MM.1S (cell line): Measurements from ENCODE around the gene LRPAP1.

Experiments
- DNase-seq: peaks from one replicate; pipeline ENCODE4 v3.0.0-alpha.2; 2015
- H2AFZ ChIP-seq: fragments of 300-600 bp; sonication (generic); 2 replicates; pipeline ENCODE4 v1.6.0; 2016; ENCODE audit warnings: antibody characterized with exemption, low read length
- H3F3A ChIP-seq: fragments of 300-600 bp; sonication (generic); 2 replicates; pipeline ENCODE4 v1.6.1; 2016; ENCODE audit warnings: mild to moderate bottlenecking, antibody characterized with exemption, low read length, moderate library complexity, mixed read lengths; ENCODE audit not compliant: insufficient read depth
- H3K27ac ChIP-seq: fragments of 300-600 bp; sonication (generic); 2 replicates; pipeline ENCODE4 v1.5.1; 2016; ENCODE audit warnings: mild to moderate bottlenecking, low read length
- H3K27me3 ChIP-seq: fragments of 300-600 bp; sonication (generic); replicated peaks from 2 replicates; pipeline ENCODE4 v1.6.0; 2016; ENCODE audit warnings: low read length; ENCODE audit not compliant: insufficient read depth
- H3K36me3 ChIP-seq: fragments of 300-600 bp; sonication (generic); replicated peaks from 2 replicates; pipeline ENCODE4 v1.6.1; 2016; ENCODE audit warnings: mild to moderate bottlenecking, low read length, mixed read lengths; ENCODE audit not compliant: insufficient read depth
- H3K4me1 ChIP-seq: fragments of 300-600 bp; sonication (generic); 2 replicates; pipeline ENCODE4 v1.6.1; 2016; ENCODE audit warnings: low read length, mixed read lengths
- H3K4me2 ChIP-seq: fragments of 300-600 bp; sonication (generic); 2 replicates; pipeline ENCODE4 v1.6.0; 2016; ENCODE audit warnings: low read depth, low read length
- H3K4me3 ChIP-seq: fragments of 300-600 bp; sonication (generic); 2 replicates; pipeline ENCODE4 v1.5.1; 2016; ENCODE audit warnings: low read length, mixed read lengths
- H3K79me2 ChIP-seq: fragments of 300-600 bp; sonication (generic); 2 replicates; pipeline ENCODE4 v1.6.1; 2016; ENCODE audit warnings: mixed run types, low read length, mixed read lengths
- H3K9ac ChIP-seq: fragments of 300-600 bp; sonication (generic); 2 replicates; pipeline ENCODE4 v1.6.1; 2016; ENCODE audit warnings: low read length, mixed read lengths
- H3K9me2 ChIP-seq: fragments of 300-600 bp; sonication (generic); replicated peaks from 2 replicates; pipeline ENCODE4 v1.6.1; 2016; ENCODE audit warnings: mild to moderate bottlenecking, low read length, mixed read lengths; ENCODE audit not compliant: insufficient read depth
- H3K9me3 ChIP-seq: fragments of 300-600 bp; sonication (generic); replicated peaks from 2 replicates; pipeline ENCODE4 v1.6.1; 2016; ENCODE audit warnings: mild to moderate bottlenecking, low read length, mixed read lengths; ENCODE audit not compliant: insufficient read depth
- H4K20me1 ChIP-seq: fragments of 300-600 bp; sonication (generic); 2 replicates; pipeline ENCODE4 v1.6.1; 2016; ENCODE audit warnings: mild to moderate bottlenecking, low read length, moderate library complexity, mixed read lengths; ENCODE audit not compliant: insufficient read depth
- EZH2 ChIP-seq: fragments of 300-600 bp; sonication (generic); optimal IDR thresholded peaks from 2 replicates; pipeline ENCODE3; 2017; ENCODE audit warnings: low read depth, mild to moderate bottlenecking, antibody characterized with exemption, low read length, mixed read lengths
- EZH2phosphoT487 ChIP-seq: fragments of 300-600 bp; sonication (generic); IDR thresholded peaks from 2 replicates; pipeline ENCODE4 v1.6.1; 2018; ENCODE audit warnings: antibody characterized with exemption, low read length
- TF ChIP-seq, protein P1 (sequence below): fragments of 300-600 bp; sonication (generic); IDR thresholded peaks from 2 replicates; pipeline ENCODE4 v1.5.1; 2016; ENCODE audit warnings: antibody characterized with exemption, low read length, mixed read lengths

The LRPAP1 gene

GRCh38 chr4:3473181-3473950, 58.9 kb downstream of the LRPAP1 start:
- H2AFZ ChIP-seq, result no peak overlapping the region
- no peaks in the 10 kb centered on the region for H3K9me3 ChIP-seq
- H3F3A ChIP-seq, result no peaks in the 10 kb centered on the region
- no peaks in the 10 kb centered on the region for H4K20me1 ChIP-seq
- H3K36me3 ChIP-seq, result no peaks in the 10 kb centered on the region
- no peak overlapping the region for H3K4me3 ChIP-seq
- H3K27ac ChIP-seq, result no peak overlapping the region
- H3K27me3 ChIP-seq, result peaks cover 87% of the 10 kb centered on the region
- TF ChIP-seq EZH2phosphoT487, result no peak
- no peak for TF ChIP-seq EZH2
- TF ChIP-seq, protein P1, sequence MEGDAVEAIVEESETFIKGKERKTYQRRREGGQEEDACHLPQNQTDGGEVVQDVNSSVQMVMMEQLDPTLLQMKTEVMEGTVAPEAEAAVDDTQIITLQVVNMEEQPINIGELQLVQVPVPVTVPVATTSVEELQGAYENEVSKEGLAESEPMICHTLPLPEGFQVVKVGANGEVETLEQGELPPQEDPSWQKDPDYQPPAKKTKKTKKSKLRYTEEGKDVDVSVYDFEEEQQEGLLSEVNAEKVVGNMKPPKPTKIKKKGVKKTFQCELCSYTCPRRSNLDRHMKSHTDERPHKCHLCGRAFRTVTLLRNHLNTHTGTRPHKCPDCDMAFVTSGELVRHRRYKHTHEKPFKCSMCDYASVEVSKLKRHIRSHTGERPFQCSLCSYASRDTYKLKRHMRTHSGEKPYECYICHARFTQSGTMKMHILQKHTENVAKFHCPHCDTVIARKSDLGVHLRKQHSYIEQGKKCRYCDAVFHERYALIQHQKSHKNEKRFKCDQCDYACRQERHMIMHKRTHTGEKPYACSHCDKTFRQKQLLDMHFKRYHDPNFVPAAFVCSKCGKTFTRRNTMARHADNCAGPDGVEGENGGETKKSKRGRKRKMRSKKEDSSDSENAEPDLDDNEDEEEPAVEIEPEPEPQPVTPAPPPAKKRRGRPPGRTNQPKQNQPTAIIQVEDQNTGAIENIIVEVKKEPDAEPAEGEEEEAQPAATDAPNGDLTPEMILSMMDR, result no peak
- H3K9me2 ChIP-seq, result no peaks in the 10 kb centered on the region
- no peaks in the 10 kb centered on the region for H3K79me2 ChIP-seq
- no peaks in the 10 kb centered on the region for H3K4me1 ChIP-seq
- no peak overlapping the region for H3K4me2 ChIP-seq
- no peak for DNase-seq
- H3K9ac ChIP-seq, result no peak overlapping the region

- TF ChIP-seq EZH2phosphoT487 (no peak), EZH2 (no peak)
- TF ChIP-seq, protein P1, result no peak
- Histone ChIP-seq H3F3A (no peaks in the 10 kb centered on the region), H2AFZ (no peak overlapping the region), H3K4me1 (no peaks in the 10 kb centered on the region), H3K9me3 (no peaks in the 10 kb centered on the region), H3K4me3 (no peak overlapping the region), H3K27me3 (peaks cover 79% of the 10 kb centered on the region), H3K79me2 (no peaks in the 10 kb centered on the region), H4K20me1 (no peaks in the 10 kb centered on the region), H3K4me2 (no peak overlapping the region), H3K9ac (no peak overlapping the region), H3K9me2 (no peaks in the 10 kb centered on the region), H3K36me3 (no peaks in the 10 kb centered on the region), H3K27ac (no peak overlapping the region)
- no peak for DNase-seq
Observed at GRCh38 chr4:3472411-3473141, 59.6 kb downstream of the LRPAP1 start.

DNA sequence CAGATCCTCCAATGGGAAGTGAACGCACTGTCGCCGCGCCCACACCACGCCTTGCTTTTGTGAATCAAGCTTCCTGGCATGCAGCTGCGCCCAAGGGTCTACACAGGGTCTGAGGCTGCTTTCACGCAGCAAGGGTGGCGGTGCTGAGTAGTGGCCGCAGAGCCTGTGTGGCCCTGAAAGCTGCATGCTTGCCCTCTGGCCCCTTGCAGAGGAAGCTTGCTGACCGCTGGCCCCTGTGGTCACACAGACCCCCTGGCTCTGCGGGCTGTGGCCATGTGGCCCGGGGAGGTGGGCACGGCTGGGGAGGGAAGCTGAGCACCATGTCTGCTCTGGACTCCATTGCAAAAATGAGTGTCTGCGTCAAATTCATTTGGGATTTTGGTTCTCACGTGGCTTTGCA, 60.3 kb downstream of the LRPAP1 start:
- no peak for TF ChIP-seq EZH2phosphoT487
- TF ChIP-seq, protein P1, result no peak
- no peak for TF ChIP-seq EZH2
- DNase-seq, result no peak
- Histone ChIP-seq H3K27me3 (peaks cover 72% of the 10 kb centered on the region), H4K20me1 (no peaks in the 10 kb centered on the region), H3K4me1 (no peaks in the 10 kb centered on the region), H2AFZ (no peak overlapping the region), H3K79me2 (no peaks in the 10 kb centered on the region), H3K27ac (no peak overlapping the region), H3K4me3 (no peak overlapping the region), H3K9me3 (no peaks in the 10 kb centered on the region), H3K9ac (no peak overlapping the region), H3F3A (no peaks in the 10 kb centered on the region), H3K4me2 (no peak overlapping the region), H3K36me3 (no peaks in the 10 kb centered on the region), H3K9me2 (no peaks in the 10 kb centered on the region)
